ENCODE results near the gene OFD1.

DNA sequence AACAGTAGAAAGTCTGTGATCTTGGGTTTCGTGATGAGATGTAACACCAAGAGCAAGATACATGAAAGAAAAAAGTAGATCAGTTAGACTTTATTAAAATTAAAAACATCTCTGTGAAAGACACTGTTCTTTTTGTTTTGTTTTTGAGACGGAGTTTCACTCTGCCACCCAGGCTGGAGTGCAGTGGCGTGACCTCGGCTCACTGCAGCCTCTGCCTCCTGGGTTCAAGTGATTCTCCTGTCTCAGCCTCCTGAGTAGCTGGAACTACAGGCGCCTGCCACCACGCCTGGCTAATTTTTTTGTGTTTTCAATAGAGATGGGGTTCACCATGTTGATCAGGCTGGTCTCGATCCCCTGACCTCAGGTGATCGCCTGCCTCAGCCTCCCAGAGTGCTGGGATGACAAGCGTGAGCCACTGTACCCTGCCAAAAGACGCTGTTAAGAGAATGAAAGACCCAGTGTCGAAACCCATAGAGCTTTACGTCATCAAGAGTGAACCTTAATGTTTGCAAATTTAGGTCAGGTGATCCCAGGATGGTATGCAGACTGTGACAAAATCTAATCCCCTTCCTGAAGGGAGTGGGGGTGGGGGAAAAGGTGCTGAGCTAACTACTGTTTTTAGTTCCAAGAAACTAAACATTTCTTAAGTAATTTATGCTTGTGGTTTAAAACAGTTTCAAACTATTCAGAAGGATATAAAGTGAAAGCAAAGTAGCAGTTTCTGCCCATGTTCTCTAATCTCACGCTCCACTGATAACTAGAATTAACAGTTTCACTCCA lies 8.0 kb downstream of the OFD1 start:
- TF ChIP-seq, protein P1, sequence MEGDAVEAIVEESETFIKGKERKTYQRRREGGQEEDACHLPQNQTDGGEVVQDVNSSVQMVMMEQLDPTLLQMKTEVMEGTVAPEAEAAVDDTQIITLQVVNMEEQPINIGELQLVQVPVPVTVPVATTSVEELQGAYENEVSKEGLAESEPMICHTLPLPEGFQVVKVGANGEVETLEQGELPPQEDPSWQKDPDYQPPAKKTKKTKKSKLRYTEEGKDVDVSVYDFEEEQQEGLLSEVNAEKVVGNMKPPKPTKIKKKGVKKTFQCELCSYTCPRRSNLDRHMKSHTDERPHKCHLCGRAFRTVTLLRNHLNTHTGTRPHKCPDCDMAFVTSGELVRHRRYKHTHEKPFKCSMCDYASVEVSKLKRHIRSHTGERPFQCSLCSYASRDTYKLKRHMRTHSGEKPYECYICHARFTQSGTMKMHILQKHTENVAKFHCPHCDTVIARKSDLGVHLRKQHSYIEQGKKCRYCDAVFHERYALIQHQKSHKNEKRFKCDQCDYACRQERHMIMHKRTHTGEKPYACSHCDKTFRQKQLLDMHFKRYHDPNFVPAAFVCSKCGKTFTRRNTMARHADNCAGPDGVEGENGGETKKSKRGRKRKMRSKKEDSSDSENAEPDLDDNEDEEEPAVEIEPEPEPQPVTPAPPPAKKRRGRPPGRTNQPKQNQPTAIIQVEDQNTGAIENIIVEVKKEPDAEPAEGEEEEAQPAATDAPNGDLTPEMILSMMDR (IDR thresholded peaks at IDR 0.05; ENCODE audit: insufficient read depth, low read length, poor library complexity, severe bottlenecking) = no peak
- TF ChIP-seq EZH2phosphoT487 (conservative IDR thresholded peaks at IDR 0.05; ENCODE audit: low read length) = no peak

Data from SU-DHL-6 (cell line).